Activated T-cell treated with anti-CD3 and anti-CD28 coated beads, Interleukin-2, amount 50 U/mL, for 48 hours (primary cell): ENCODE data around the gene LDLR.

Experiments used
- DNase-seq, 2 experiments: peaks; one replicate each; pipeline ENCODE4 v3.0.0-alpha.2; 2020

LDLR gene

GRCh38 chr19:11089254-11090013 lies at the start of gene LDLR:
LDLR (plus strand) TSS chr19:11089463; CDS start chr19:11089549, 86 bp downstream.
- peak; percentile 86 to 87 for DNase-seq

- DNase-seq = no peak
Observed at GRCh38 chr19:11041194-11041593, 48.1 kb upstream of the LDLR start.

- DNase-seq = no peak
Observed at GRCh38 chr19:11041966-11042627, 47.2 kb upstream of the LDLR start.

- no peak for DNase-seq
Observed at GRCh38 chr19:11044431-11044830, 44.8 kb upstream of the LDLR start.

GRCh38 chr19:11045536-11045935 lies 43.7 kb upstream of the LDLR start:
- DNase-seq = no peak

GRCh38 chr19:11046605-11047354 lies 42.5 kb upstream of the LDLR start:
- no peak for DNase-seq

- no peak for DNase-seq
Observed at GRCh38 chr19:11047866-11048265, 41.4 kb upstream of the LDLR start.

GRCh38 chr19:11050323-11051114 lies 38.7 kb upstream of the LDLR start:
- DNase-seq = no peak

GRCh38 chr19:11053817-11054195 lies 35.5 kb upstream of the LDLR start:
- DNase-seq = no peak

GRCh38 chr19:11054200-11054599 lies 35.1 kb upstream of the LDLR start:
- DNase-seq = no peak

GRCh38 chr19:11054628-11055027 lies 34.6 kb upstream of the LDLR start:
- DNase-seq = no peak

- no peak for DNase-seq
Observed at GRCh38 chr19:11058246-11059030, 30.8 kb upstream of the LDLR start.

GRCh38 chr19:11059511-11060358 lies 29.5 kb upstream of the LDLR start:
- no peak for DNase-seq

- DNase-seq = no peak
Observed at GRCh38 chr19:11061952-11062351, 27.3 kb upstream of the LDLR start.

GRCh38 chr19:11063434-11063833 lies 25.8 kb upstream of the LDLR start:
- no peak for DNase-seq

- no peak for DNase-seq
Observed at GRCh38 chr19:11064831-11065303, 24.4 kb upstream of the LDLR start.

- no peak for DNase-seq
Observed at GRCh38 chr19:11066326-11066725, 22.9 kb upstream of the LDLR start.

GRCh38 chr19:11067356-11068113 lies 21.7 kb upstream of the LDLR start:
- no peak for DNase-seq

GRCh38 chr19:11069561-11069960 lies 19.7 kb upstream of the LDLR start:
- no peak for DNase-seq

GRCh38 chr19:11070123-11070522 lies 19.1 kb upstream of the LDLR start:
- DNase-seq = no peak
